GM21515 (cell line): ENCODE measurements around the gene STX1A.
"Not testable (repeated sequence)": the region's sequence is repeated elsewhere in the genome, so short reads cannot be mapped to it uniquely, and the experiment has no call there.

Experiments used
- ATAC-seq: cut with Tn5 transposase; IDR thresholded peaks from one replicate; pipeline ENCODE4 v1.9.1; 2021; ENCODE audit not compliant: unreplicated experiment

Gene STX1A

DNA sequence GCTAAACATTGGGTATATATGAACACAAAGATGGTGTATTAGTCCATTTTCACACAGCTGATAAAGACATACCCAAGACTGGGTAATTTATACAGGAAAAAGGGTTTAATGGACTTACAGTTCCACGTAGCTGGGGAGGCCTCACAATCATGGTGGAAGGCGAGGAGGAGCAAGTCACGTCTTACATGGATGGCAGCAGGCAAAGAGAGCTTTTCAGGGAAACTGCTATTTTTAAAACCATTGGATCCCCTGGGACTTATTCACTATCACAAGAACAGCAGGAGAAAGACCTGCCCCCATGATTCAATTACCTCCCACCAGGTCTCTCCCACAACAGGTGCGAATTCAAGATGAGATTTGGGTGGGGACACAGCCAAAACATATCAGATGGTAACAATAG is 64.2 kb downstream of the STX1A start:
- ATAC-seq: not testable (repeated sequence)

DNA sequence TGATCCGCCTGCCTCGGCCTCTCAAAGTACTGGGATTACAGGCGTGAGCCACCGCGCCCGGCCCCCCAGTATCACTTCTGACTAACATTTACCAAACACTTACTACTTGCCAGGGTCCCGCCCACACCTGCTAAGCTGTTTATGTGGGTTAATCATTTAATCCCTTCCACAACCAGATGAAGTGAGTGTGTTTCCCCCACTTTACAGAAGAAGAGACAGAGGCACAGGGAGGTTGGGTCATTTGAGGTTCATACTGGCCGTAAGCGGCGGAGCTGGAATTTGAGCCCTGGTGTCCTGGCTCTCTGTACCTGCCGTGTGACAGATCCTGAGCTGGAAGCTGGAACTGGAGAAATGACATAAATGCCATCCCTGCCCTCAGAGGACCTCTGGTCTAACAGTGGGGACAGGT is 66.9 kb downstream of the STX1A start:
- no peak for ATAC-seq

DNA sequence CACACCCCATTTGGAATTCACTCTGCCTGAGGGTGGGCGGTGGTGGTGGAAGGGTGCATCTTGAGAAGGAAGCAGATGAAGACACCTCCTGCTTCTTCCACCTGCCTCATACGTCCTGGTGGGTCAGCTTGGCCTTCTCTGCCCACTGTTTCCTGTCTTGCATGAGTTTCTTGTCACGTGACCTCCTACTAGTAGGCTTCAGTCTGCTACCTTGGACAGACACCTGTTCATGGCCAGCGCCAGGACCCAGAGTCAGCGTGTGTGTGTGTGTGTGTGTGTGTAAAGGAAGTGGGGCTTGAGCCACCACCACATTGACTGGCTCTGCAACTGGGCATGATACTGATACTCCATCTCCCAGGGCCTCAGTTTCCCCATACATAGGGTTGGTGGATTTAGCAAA is 68.9 kb downstream of the STX1A start:
- ATAC-seq: no peak

DNA sequence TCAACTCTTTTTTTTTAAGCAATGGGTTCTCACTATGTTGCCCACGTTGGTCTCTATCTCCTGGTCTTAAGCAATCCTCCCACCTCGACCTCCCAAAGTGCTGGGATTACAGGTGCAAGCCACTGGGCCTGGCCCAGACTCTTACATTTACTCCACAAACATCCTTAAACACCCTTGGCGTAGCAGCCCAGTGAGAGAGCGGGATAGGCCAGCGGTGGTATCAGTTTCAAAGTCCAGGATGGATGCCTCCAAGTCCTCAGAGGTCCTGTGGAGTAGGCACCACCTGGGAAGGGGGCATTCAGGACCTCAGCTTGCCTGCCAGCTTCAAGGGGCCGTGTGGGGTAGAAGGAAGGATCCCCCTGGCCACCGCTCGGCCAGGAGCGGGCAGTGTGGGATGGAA is 69.9 kb downstream of the STX1A start:
- ATAC-seq: no peak
